Measurements from ENCODE around the gene SDCCAG8.

DNA sequence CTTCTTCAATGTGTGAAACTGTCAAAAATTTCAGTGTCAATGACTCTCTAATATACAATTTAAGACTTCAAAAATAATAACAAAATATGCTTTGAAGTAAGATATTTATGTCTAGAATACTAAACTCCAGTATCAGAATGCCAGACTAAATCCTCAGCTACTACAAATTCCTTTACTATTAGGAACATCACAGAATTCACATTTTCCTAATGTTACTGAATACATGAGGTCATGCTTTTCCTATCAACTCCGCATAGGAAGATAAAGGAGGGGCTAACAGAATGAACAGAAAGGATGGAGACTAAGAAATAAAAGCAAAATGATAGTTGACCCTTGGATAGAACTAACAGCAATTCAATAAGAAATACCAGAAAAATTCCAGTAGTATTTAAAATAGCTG, 292.7 kb downstream of the SDCCAG8 start:
- TF ChIP-seq, protein P1, sequence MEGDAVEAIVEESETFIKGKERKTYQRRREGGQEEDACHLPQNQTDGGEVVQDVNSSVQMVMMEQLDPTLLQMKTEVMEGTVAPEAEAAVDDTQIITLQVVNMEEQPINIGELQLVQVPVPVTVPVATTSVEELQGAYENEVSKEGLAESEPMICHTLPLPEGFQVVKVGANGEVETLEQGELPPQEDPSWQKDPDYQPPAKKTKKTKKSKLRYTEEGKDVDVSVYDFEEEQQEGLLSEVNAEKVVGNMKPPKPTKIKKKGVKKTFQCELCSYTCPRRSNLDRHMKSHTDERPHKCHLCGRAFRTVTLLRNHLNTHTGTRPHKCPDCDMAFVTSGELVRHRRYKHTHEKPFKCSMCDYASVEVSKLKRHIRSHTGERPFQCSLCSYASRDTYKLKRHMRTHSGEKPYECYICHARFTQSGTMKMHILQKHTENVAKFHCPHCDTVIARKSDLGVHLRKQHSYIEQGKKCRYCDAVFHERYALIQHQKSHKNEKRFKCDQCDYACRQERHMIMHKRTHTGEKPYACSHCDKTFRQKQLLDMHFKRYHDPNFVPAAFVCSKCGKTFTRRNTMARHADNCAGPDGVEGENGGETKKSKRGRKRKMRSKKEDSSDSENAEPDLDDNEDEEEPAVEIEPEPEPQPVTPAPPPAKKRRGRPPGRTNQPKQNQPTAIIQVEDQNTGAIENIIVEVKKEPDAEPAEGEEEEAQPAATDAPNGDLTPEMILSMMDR (IDR thresholded peaks at IDR 0.05), result no peak
- no peak for TF ChIP-seq POLR2A (IDR thresholded peaks at IDR 0.05)

All from esophagus squamous epithelium (tissue), 4 donors.